WTC11 (cell line): ENCODE measurements around the gene MEIS1. TPM values are rescaled to one million over a fixed set of nuclear protein-coding genes. Genes with fewer than 3 reads are reported as not detected.

ENCODE experiments used
- ATAC-seq: fragments of 200-7000 bp; cut with Tn5 transposase; 2 replicates; pipeline ENCODE4 v1.10.0; 2021; ENCODE audit warnings: mild to moderate bottlenecking, moderate library complexity
- CTCF ChIA-PET: fragments of 300-600 bp; sonication (Branson Sonifier 250); formaldehyde crosslinking; loops from one replicate; lab custom pipeline; 2021; ENCODE audit warnings: antibody characterized with exemption; lab: Charles Lee
- POLR2A ChIA-PET: fragments of 350-600 bp; sonication (Branson Sonifier 250); formaldehyde crosslinking; loops from one replicate; lab custom pipeline; 2021; ENCODE audit warnings: antibody characterized with exemption; lab: Charles Lee
- DNase-seq: peaks from one replicate; pipeline ENCODE4 v3.0.0; 2021; ENCODE audit warnings: low spot score
- H3K27ac Mint-ChIP-seq: 2 replicates; pipeline ENCODE4 v1.8.0; 2021; ENCODE audit warnings: mixed read lengths
- H3K27me3 Mint-ChIP-seq: 2 replicates; pipeline ENCODE4 v1.8.0; 2021; ENCODE audit warnings: low read depth, mild to moderate bottlenecking, moderate library complexity, mixed read lengths
- H3K36me3 Mint-ChIP-seq: 2 replicates; pipeline ENCODE4 v1.8.0; 2021; ENCODE audit warnings: mixed read lengths
- H3K4me1 Mint-ChIP-seq: 2 replicates; pipeline ENCODE4 v1.8.0; 2022; ENCODE audit warnings: mixed read lengths
- H3K4me3 Mint-ChIP-seq: 2 replicates; pipeline ENCODE4 v1.8.0; 2021; ENCODE audit warnings: mild to moderate bottlenecking, moderate library complexity, mixed read lengths
- H3K9me3 Mint-ChIP-seq: 2 replicates; pipeline ENCODE4 v1.8.0; 2021; ENCODE audit warnings: mixed read lengths
- CREM ChIP-seq: sonication (generic); formaldehyde crosslinking; IDR thresholded peaks from 2 replicates; pipeline ENCODE4 v1.8.1; 2022; ENCODE audit warnings: mild to moderate bottlenecking, missing genetic modification reagents, moderate library complexity
- GRHL2 ChIP-seq: fragments of 250-450 bp; sonication (Bioruptor Pico); IDR thresholded peaks from 2 replicates; pipeline ENCODE4 v1.8.0; 2022; ENCODE audit warnings: mild to moderate bottlenecking, moderate library complexity; ENCODE audit not compliant: insufficient replicate concordance, severe bottlenecking
- MAX ChIP-seq: sonication (generic); formaldehyde crosslinking; IDR thresholded peaks from 2 replicates; pipeline ENCODE4 v1.8.0; 2022; ENCODE audit warnings: mild to moderate bottlenecking, missing genetic modification reagents
- NFE2L1 ChIP-seq: sonication (generic); formaldehyde crosslinking; IDR thresholded peaks from 2 replicates; pipeline ENCODE4 v1.8.1; 2023; ENCODE audit warnings: missing genetic modification reagents
- OVOL2 ChIP-seq: fragments of 250-450 bp; sonication (Bioruptor Pico); IDR thresholded peaks from 2 replicates; pipeline ENCODE4 v1.9.0; 2021; ENCODE audit warnings: mild to moderate bottlenecking, borderline replicate concordance
- PRRX2 ChIP-seq: fragments of 250-450 bp; sonication (Bioruptor Pico); IDR thresholded peaks from 2 replicates; pipeline ENCODE4 v1.8.0; 2021; ENCODE audit warnings: mild to moderate bottlenecking
- RORB ChIP-seq: fragments of 250-450 bp; sonication (Bioruptor Pico); IDR thresholded peaks from 2 replicates; pipeline ENCODE4 v1.9.0; 2021; ENCODE audit warnings: mild to moderate bottlenecking
- TP53 ChIP-seq: sonication (generic); formaldehyde crosslinking; IDR thresholded peaks from 2 replicates; pipeline ENCODE4 v1.8.1; 2023; ENCODE audit warnings: mild to moderate bottlenecking, missing genetic modification reagents
- ZNF138 ChIP-seq: sonication (generic); formaldehyde crosslinking; conservative IDR thresholded peaks from 2 replicates; pipeline ENCODE4 v1.8.1; 2022; ENCODE audit warnings: mild to moderate bottlenecking, moderate library complexity, missing genetic modification reagents
- ZNF219 ChIP-seq: sonication (generic); formaldehyde crosslinking; IDR thresholded peaks from 2 replicates; pipeline ENCODE4 v1.8.0; 2023; ENCODE audit warnings: missing genetic modification reagents, mild to moderate bottlenecking, borderline replicate concordance
- ZNF232 ChIP-seq: sonication (generic); formaldehyde crosslinking; IDR thresholded peaks from 2 replicates; pipeline ENCODE4 v1.8.0; 2022; ENCODE audit warnings: mild to moderate bottlenecking, missing genetic modification reagents
- ZNF263 ChIP-seq: sonication (generic); formaldehyde crosslinking; IDR thresholded peaks from 2 replicates; pipeline ENCODE4 v1.8.1; 2022; ENCODE audit warnings: low read depth, mild to moderate bottlenecking, moderate library complexity, missing genetic modification reagents
- ZNF425 ChIP-seq: fragments of 250-450 bp; sonication (Bioruptor Pico); conservative IDR thresholded peaks from 2 replicates; pipeline ENCODE4 v1.9.0; 2021; ENCODE audit warnings: mild to moderate bottlenecking
- ZNF512 ChIP-seq: sonication (generic); formaldehyde crosslinking; IDR thresholded peaks from 2 replicates; pipeline ENCODE4 v1.8.1; 2022; ENCODE audit warnings: missing genetic modification reagents, borderline replicate concordance
- total RNA-seq: library from RNA; stranded (reverse); gene quantifications from 3 replicates; pipeline ENCODE4 v1.2.3, GENCODE V29; 2021
- TF ChIP-seq, protein P1 (sequence below): sonication (generic); formaldehyde crosslinking; IDR thresholded peaks from 2 replicates; pipeline ENCODE4 v1.8.1; 2022; ENCODE audit warnings: low read depth, missing genetic modification reagents, borderline replicate concordance
- TF ChIP-seq, protein P2 (sequence below): sonication (generic); formaldehyde crosslinking; IDR thresholded peaks from 2 replicates; pipeline ENCODE4 v1.8.1; 2022; ENCODE audit warnings: mild to moderate bottlenecking, missing genetic modification reagents, moderate library complexity, borderline replicate concordance
- TF ChIP-seq, protein P3 (sequence below): sonication (generic); formaldehyde crosslinking; IDR thresholded peaks from 2 replicates; pipeline ENCODE4 v1.8.1; 2022; ENCODE audit warnings: mild to moderate bottlenecking, moderate library complexity, missing genetic modification reagents
- TF ChIP-seq, protein P4 (sequence below): fragments of 250-450 bp; sonication (Bioruptor Pico); IDR thresholded peaks from 2 replicates; pipeline ENCODE4 v1.9.0; 2021; ENCODE audit warnings: mild to moderate bottlenecking, borderline replicate concordance
- TF ChIP-seq, protein P5 (sequence below): sonication (generic); formaldehyde crosslinking; IDR thresholded peaks from 2 replicates; pipeline ENCODE4 v1.8.1; 2023; ENCODE audit warnings: mild to moderate bottlenecking, moderate library complexity, missing genetic modification reagents

Gene MEIS1
- total RNA-seq, 1 experiment from 2014 or later: 0.48 TPM

DNA sequence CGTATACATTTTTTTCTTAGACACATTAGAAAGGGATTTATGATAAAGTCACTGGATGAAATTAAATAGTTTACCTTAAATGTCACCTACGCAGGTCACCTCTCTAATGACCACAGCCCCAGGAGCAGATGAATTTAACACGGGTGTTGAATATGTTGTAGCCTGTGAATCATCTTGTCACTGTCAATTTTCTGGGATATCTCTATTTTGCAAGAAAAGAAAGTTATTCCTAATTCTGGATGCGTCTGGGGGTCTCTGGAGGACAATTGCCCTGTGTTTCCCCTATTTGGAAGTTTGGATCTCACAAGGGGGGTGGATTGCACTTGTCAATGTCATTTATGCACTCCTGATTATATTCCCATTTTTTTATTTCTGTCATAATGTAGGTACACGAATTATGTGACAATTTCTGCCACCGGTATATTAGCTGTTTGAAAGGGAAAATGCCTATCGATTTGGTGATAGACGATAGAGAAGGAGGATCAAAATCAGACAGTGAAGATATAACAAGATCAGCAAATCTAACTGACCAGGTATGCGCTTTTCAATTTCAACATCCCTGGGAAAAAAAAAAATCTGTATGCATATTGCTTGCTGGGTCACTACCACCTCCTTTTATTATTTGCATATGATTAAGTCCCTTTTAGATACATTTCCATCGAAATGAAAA is 7.7 kb downstream of the MEIS1 start (continued):
- TF ChIP-seq ZNF425 (no peak), TP53 (CRISPR knock-in tag) (no peak), ZNF138 (no peak)
- TF ChIP-seq, protein P1, sequence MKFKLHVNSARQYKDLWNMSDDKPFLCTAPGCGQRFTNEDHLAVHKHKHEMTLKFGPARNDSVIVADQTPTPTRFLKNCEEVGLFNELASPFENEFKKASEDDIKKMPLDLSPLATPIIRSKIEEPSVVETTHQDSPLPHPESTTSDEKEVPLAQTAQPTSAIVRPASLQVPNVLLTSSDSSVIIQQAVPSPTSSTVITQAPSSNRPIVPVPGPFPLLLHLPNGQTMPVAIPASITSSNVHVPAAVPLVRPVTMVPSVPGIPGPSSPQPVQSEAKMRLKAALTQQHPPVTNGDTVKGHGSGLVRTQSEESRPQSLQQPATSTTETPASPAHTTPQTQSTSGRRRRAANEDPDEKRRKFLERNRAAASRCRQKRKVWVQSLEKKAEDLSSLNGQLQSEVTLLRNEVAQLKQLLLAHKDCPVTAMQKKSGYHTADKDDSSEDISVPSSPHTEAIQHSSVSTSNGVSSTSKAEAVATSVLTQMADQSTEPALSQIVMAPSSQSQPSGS: no peak
- TF ChIP-seq, protein P2, sequence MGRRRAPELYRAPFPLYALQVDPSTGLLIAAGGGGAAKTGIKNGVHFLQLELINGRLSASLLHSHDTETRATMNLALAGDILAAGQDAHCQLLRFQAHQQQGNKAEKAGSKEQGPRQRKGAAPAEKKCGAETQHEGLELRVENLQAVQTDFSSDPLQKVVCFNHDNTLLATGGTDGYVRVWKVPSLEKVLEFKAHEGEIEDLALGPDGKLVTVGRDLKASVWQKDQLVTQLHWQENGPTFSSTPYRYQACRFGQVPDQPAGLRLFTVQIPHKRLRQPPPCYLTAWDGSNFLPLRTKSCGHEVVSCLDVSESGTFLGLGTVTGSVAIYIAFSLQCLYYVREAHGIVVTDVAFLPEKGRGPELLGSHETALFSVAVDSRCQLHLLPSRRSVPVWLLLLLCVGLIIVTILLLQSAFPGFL (CRISPR knock-in tag): no peak
- TF ChIP-seq, protein P3, sequence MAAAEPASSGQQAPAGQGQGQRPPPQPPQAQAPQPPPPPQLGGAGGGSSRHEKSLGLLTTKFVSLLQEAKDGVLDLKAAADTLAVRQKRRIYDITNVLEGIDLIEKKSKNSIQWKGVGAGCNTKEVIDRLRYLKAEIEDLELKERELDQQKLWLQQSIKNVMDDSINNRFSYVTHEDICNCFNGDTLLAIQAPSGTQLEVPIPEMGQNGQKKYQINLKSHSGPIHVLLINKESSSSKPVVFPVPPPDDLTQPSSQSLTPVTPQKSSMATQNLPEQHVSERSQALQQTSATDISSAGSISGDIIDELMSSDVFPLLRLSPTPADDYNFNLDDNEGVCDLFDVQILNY (CRISPR knock-in tag): no peak

DNA sequence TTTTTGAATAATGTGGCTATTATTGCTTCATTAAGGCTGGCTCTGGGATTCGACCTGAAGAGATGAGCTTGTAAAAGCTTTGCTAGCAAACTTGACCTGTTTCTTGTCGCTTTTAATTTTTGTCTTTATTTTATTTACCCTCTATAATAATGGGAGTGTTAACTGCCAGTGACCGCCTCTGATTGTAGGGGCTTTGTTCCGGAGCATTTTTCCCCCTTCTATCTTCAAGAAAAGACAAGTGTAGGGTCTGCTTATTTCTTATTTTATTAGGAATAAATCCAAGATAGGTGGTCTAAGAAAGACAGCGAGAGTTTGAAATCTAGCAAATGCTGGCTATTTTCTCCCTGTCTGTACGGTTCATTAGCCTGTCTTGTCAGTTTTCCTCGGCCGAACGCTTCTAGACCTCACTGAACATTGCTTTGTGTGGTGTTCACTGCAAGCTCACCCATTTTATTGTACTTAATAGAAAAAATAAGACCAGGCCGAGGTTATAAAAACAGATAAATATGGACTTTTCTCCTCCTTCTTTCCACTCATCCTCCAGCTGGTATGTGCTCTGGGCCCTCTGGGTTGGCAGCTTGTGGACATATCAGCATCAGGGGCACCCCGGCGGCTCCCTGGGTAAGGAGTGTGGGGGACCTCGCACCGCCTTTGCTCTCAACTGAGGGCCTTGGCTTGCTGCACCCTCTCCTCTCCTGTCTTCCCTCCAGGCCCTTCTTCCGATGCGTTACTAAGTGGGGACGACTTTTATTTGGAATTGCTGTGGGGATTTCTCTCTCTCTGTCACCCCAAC is 8.5 kb downstream of the MEIS1 start:
- DNase-seq (peak; percentile 21), ATAC-seq (no peak)
- peaks cover 99% of the 10 kb centered on the region for H3K27me3 Mint-ChIP-seq
- ChIA-PET CTCF (interaction anchor here (0.8 to 4.9 kb wide), 4 partner anchors 9 to 178 kb away, joined by 3 to 37 read pairs (median 28); partner anchors contain the start of gene MEIS1), POLR2A (no interaction called here)
- no peaks in the 10 kb centered on the region for H3K9me3 Mint-ChIP-seq
- no peak overlapping the region for H3K27ac Mint-ChIP-seq
- H3K4me3 Mint-ChIP-seq: peak overlapping the region; percentile 68
- no peaks in the 10 kb centered on the region for H3K36me3 Mint-ChIP-seq
- peaks cover 57% of the 10 kb centered on the region for H3K4me1 Mint-ChIP-seq
- TF ChIP-seq ZNF219 (no peak), PRRX2 (CRISPR knock-in tag) (no peak), MAX (CRISPR knock-in tag) (no peak), CREM (CRISPR knock-in tag) (no peak), RORB (CRISPR knock-in tag) (no peak), OVOL2 (no peak), GRHL2 (CRISPR knock-in tag) (no peak), ZNF512 (CRISPR knock-in tag) (no peak), NFE2L1 (CRISPR knock-in tag) (no peak), ZNF232 (CRISPR knock-in tag) (no peak), ZNF263 (CRISPR knock-in tag) (no peak)
- TF ChIP-seq, protein P4, sequence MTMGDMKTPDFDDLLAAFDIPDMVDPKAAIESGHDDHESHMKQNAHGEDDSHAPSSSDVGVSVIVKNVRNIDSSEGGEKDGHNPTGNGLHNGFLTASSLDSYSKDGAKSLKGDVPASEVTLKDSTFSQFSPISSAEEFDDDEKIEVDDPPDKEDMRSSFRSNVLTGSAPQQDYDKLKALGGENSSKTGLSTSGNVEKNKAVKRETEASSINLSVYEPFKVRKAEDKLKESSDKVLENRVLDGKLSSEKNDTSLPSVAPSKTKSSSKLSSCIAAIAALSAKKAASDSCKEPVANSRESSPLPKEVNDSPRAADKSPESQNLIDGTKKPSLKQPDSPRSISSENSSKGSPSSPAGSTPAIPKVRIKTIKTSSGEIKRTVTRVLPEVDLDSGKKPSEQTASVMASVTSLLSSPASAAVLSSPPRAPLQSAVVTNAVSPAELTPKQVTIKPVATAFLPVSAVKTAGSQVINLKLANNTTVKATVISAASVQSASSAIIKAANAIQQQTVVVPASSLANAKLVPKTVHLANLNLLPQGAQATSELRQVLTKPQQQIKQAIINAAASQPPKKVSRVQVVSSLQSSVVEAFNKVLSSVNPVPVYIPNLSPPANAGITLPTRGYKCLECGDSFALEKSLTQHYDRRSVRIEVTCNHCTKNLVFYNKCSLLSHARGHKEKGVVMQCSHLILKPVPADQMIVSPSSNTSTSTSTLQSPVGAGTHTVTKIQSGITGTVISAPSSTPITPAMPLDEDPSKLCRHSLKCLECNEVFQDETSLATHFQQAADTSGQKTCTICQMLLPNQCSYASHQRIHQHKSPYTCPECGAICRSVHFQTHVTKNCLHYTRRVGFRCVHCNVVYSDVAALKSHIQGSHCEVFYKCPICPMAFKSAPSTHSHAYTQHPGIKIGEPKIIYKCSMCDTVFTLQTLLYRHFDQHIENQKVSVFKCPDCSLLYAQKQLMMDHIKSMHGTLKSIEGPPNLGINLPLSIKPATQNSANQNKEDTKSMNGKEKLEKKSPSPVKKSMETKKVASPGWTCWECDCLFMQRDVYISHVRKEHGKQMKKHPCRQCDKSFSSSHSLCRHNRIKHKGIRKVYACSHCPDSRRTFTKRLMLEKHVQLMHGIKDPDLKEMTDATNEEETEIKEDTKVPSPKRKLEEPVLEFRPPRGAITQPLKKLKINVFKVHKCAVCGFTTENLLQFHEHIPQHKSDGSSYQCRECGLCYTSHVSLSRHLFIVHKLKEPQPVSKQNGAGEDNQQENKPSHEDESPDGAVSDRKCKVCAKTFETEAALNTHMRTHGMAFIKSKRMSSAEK (CRISPR knock-in tag): no peak
- TF ChIP-seq, protein P3 (CRISPR knock-in tag): no peak
- TF ChIP-seq, protein P5, sequence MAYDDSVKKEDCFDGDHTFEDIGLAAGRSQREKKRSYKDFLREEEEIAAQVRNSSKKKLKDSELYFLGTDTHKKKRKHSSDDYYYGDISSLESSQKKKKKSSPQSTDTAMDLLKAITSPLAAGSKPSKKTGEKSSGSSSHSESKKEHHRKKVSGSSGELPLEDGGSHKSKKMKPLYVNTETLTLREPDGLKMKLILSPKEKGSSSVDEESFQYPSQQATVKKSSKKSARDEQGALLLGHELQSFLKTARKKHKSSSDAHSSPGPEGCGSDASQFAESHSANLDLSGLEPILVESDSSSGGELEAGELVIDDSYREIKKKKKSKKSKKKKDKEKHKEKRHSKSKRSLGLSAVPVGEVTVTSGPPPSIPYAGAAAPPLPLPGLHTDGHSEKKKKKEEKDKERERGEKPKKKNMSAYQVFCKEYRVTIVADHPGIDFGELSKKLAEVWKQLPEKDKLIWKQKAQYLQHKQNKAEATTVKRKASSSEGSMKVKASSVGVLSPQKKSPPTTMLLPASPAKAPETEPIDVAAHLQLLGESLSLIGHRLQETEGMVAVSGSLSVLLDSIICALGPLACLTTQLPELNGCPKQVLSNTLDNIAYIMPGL (CRISPR knock-in tag): no peak
